MCF 10A (cell line): Measurements from ENCODE around the gene LCE4A. TPM values are rescaled to one million over a fixed set of nuclear protein-coding genes. Genes with fewer than 3 reads are reported as not detected.
A peak's percentile ranks its signal among the peaks of the same experiment; 100 is the strongest.

ENCODE experiments used
- BruUV-seq: library from RNA; stranded (reverse); fragments of 400-500 nt; replicated peaks from 2 replicates; lab custom pipeline; 2021; lab: Mats Ljungman, UMichigan
- CTCF ChIA-PET: fragments of 300-600 bp; sonication (Branson Sonifier 250); formaldehyde crosslinking; extraction: SDS; loops from one replicate; lab custom pipeline; 2021; ENCODE audit warnings: antibody characterized with exemption, inconsistent platforms; lab: Yijun Ruan, JAX
- POLR2A ChIA-PET: fragments of 300-600, 350-650 bp; sonication (Branson Sonifier 250); formaldehyde crosslinking; extraction: SDS; loops from one replicate; lab custom pipeline; 2020; ENCODE audit warnings: antibody characterized with exemption, inconsistent platforms; lab: Yijun Ruan, JAX
- DNase-seq: peaks from one replicate; pipeline ENCODE4 v3.0.0-alpha.2; 2018; ENCODE audit not compliant: unreplicated experiment
- H3K27ac Mint-ChIP-seq: one replicate; pipeline ENCODE4 v1.8.0; 2022; ENCODE audit warnings: mild to moderate bottlenecking, low read depth, mixed read lengths; ENCODE audit not compliant: unreplicated experiment
- H3K27me3 Mint-ChIP-seq: one replicate; pipeline ENCODE4 v1.8.0; 2022; ENCODE audit warnings: mixed read lengths; ENCODE audit not compliant: insufficient read depth, unreplicated experiment
- H3K36me3 Mint-ChIP-seq: one replicate; pipeline ENCODE4 v1.8.0; 2022; ENCODE audit warnings: mild to moderate bottlenecking, moderate library complexity, mixed read lengths; ENCODE audit not compliant: insufficient read depth, unreplicated experiment
- H3K4me1 Mint-ChIP-seq: one replicate; pipeline ENCODE4 v1.8.0; 2022; ENCODE audit warnings: mixed read lengths; ENCODE audit not compliant: insufficient read depth, unreplicated experiment
- H3K4me3 Mint-ChIP-seq: one replicate; pipeline ENCODE4 v1.8.0; 2022; ENCODE audit warnings: mild to moderate bottlenecking, moderate library complexity, mixed read lengths; ENCODE audit not compliant: unreplicated experiment
- H3K9me3 Mint-ChIP-seq: one replicate; pipeline ENCODE4 v1.8.0; 2022; ENCODE audit warnings: mixed read lengths; ENCODE audit not compliant: unreplicated experiment
- intact Hi-C: fragments of 100-400 bp; cut with micrococcal nuclease; formaldehyde crosslinking; loops from 2 replicates; pipeline ENCODE4 v1.14.1; 2022
- total RNA-seq: library from RNA; stranded (reverse); gene quantifications from 2 replicates; pipeline ENCODE4 v1.2.3, GENCODE V29; 2022
- TF ChIP-seq, protein P1 (sequence below): fragments of 200-600 bp; IDR thresholded peaks from one replicate; pipeline ENCODE4 v1.8.0; 2022; ENCODE audit warnings: antibody characterized with exemption, mild to moderate bottlenecking; ENCODE audit not compliant: unreplicated experiment

LCE4A gene
- total RNA-seq, 1 experiment from 2014 or later: not detected

DNA sequence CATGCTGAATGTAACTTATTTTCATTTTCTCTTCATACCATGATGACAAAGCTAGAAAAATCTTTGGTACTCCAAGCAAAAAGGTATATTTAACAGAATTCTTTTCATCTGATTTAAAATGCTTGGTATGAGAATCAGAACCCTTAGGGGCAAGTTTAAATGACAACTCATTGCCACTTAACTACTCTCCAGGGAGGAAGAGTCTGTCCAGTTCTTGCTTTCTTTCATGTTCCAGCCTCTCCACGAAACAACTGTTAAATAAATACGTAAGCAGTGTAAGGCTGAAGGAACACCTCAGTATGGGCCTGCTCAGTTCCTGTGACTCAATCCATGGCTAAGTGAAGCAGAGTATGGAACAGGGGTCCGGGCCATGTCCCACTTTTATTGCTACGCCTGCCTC, 8.2 kb upstream of the LCE4A start:
- no TSS peak for BruUV-seq
- TF ChIP-seq, protein P1, sequence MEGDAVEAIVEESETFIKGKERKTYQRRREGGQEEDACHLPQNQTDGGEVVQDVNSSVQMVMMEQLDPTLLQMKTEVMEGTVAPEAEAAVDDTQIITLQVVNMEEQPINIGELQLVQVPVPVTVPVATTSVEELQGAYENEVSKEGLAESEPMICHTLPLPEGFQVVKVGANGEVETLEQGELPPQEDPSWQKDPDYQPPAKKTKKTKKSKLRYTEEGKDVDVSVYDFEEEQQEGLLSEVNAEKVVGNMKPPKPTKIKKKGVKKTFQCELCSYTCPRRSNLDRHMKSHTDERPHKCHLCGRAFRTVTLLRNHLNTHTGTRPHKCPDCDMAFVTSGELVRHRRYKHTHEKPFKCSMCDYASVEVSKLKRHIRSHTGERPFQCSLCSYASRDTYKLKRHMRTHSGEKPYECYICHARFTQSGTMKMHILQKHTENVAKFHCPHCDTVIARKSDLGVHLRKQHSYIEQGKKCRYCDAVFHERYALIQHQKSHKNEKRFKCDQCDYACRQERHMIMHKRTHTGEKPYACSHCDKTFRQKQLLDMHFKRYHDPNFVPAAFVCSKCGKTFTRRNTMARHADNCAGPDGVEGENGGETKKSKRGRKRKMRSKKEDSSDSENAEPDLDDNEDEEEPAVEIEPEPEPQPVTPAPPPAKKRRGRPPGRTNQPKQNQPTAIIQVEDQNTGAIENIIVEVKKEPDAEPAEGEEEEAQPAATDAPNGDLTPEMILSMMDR: no peak
- Mint-ChIP-seq H3K27me3 (no peaks in the 10 kb centered on the region), H3K36me3 (no peaks in the 10 kb centered on the region), H3K27ac (no peak overlapping the region), H3K9me3 (peaks cover 4% of the 10 kb centered on the region), H3K4me1 (no peaks in the 10 kb centered on the region), H3K4me3 (no peak overlapping the region)
- DNase-seq: no peak
- CTCF ChIA-PET: no interaction called here
- intact Hi-C loops: no loop called here
- POLR2A ChIA-PET: no interaction called here

DNA sequence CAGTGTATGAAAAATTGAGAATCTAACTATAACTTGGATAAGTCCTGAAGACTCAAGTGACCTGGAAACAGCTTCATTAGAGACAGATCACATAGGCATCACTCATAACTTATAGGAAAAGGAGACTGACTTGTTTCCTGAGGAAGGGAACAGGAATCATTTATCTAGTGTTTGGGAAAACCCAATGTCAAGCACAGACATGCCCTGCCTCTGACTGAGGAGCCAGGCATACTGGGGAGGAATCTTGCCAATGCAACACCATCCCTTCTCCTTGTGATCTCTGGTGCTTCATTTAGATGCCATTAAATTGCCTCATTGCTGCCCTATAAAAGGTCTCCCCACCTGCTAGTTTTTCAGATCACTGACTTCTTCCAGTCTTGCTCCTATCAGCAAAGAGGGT, 10.3 kb downstream of the LCE4A start:
- peak; percentile 72 for DNase-seq
- TF ChIP-seq, protein P1: no peak
- BruUV-seq: no TSS peak
- peaks cover 11% of the 10 kb centered on the region for H3K4me1 Mint-ChIP-seq
- peak overlapping the region; percentile 13 for H3K27ac Mint-ChIP-seq
- no peaks in the 10 kb centered on the region for H3K27me3 Mint-ChIP-seq
- intact Hi-C loops: no loop called here
- POLR2A ChIA-PET: interaction anchor here (0.8 to 2.5 kb wide), 3 partner anchors 9 to 61 kb away, joined by 5 to 11 read pairs (median 6); partner anchors contain the start of gene LCE4A
- CTCF ChIA-PET: interaction anchor here (0.5 to 2.1 kb wide), 8 partner anchors 10 to 208 kb away, joined by 3 to 14 read pairs (median 5); no protein-coding TSS in a partner anchor
- H3K4me3 Mint-ChIP-seq: no peak overlapping the region
- no peaks in the 10 kb centered on the region for H3K9me3 Mint-ChIP-seq
- H3K36me3 Mint-ChIP-seq: peaks cover 5% of the 10 kb centered on the region

DNA sequence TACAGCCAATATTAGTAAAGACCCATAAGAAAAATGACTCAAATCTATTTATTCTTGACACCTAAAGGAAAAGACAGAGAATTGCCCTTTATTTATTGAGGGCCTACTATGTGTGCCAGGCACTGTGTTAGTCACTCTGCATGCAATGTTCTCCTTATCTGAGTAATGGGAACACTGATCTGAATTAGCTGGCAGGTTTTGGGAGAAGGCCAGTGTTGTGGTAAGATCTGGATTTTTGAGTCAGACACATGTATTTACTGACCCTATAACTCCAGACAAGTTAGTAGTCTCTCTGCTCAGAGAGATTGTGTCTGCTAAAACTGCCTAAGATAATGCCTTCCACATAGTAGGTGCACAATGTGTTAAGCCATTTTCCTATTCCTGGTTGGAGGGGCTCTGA, 17.3 kb downstream of the LCE4A start:
- H3K9me3 Mint-ChIP-seq: no peaks in the 10 kb centered on the region
- BruUV-seq: no TSS peak
- intact Hi-C loops: no loop called here

DNA sequence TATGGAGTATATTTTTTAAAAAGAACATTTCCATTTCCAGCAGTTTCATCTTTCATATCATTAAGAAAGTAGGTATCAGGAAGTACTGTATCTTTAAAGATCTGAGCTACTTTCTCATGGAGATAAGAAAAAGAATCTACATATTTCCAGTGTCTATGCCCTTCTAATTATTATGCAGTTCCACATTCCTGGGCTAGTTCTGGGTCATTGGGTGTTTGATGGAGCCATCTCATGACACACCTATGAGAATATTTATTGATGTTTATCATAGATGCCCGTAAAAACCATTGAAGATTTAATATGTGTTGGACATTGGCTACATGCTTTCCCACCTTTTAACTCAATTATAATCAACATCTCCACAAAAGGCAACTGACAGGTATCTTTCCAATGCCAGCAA, 21.0 kb downstream of the LCE4A start:
- no TSS peak for BruUV-seq
- DNase-seq: no peak
- H3K36me3 Mint-ChIP-seq: no peaks in the 10 kb centered on the region
- H3K27me3 Mint-ChIP-seq: no peaks in the 10 kb centered on the region
- TF ChIP-seq, protein P1: no peak
- ChIA-PET POLR2A (interaction anchor here (1.4 kb wide), 1 partner anchor 10 kb away, joined by 3 read pairs; no protein-coding TSS in a partner anchor), CTCF (interaction anchor here (0.6 to 1.7 kb wide), 6 partner anchors 11 to 494 kb away, joined by 3 to 11 read pairs (median 4); no protein-coding TSS in a partner anchor)
- no peak overlapping the region for H3K4me3 Mint-ChIP-seq
- H3K27ac Mint-ChIP-seq: no peak overlapping the region
- intact Hi-C loops: no loop called here
- H3K4me1 Mint-ChIP-seq: no peaks in the 10 kb centered on the region
- H3K9me3 Mint-ChIP-seq: no peaks in the 10 kb centered on the region

More for the DNA sequence above, 17.3 kb downstream of the LCE4A start:
- ChIA-PET CTCF (interaction anchor here (1.3 to 1.4 kb wide), 2 partner anchors 70 to 73 kb away, joined by 3 to 4 read pairs; no protein-coding TSS in a partner anchor), POLR2A (no interaction called here)
- TF ChIP-seq, protein P1: no peak
- H3K27ac Mint-ChIP-seq: no peak overlapping the region
- DNase-seq: no peak
- H3K27me3 Mint-ChIP-seq: no peaks in the 10 kb centered on the region
- H3K4me3 Mint-ChIP-seq: no peak overlapping the region
- H3K36me3 Mint-ChIP-seq: no peaks in the 10 kb centered on the region
- no peaks in the 10 kb centered on the region for H3K4me1 Mint-ChIP-seq
